Head of caudate nucleus (tissue), 42 donors: ENCODE measurements around the gene HOGA1.
A peak's percentile ranks its signal among the peaks of the same experiment; 100 is the strongest.
"Not testable (repeated sequence)": the region's sequence is repeated elsewhere in the genome, so short reads cannot be mapped to it uniquely, and the experiment has no call there.

ENCODE experiments used
- DNase-seq, 42 donors: peaks; one replicate each; pipeline versions ENCODE4 v3.0.0 to v3.0.0-alpha.2; 2020 to 2021; ENCODE audit warnings: mixed read lengths in 7 of 42
- intact Hi-C: fragments of 100-400 bp; cut with DNase I; formaldehyde crosslinking; loops from one replicate; pipeline ENCODE4 v1.15.0; 2022

HOGA1 gene

GRCh38 chr10:97632949-97633884 is 49.0 kb downstream of the HOGA1 start, which contains the start of gene MORN4:
TSS of gene MORN4 (minus strand) at chr10:97633500. CDS start at chr10:97619653, 13,847 bp downstream.
- DNase-seq: peak; percentile 93 to 98 (median 96)
- intact Hi-C loops: no loop called here

- peak in 6 of 42 donors; percentile 4 to 33 (median 8) for DNase-seq
- intact Hi-C loops: no loop called here
These were observed 49.7 kb downstream of the HOGA1 start for GRCh38 chr10:97633921-97634320.

GRCh38 chr10:97635577-97635976 is 51.4 kb downstream of the HOGA1 start:
- DNase-seq: no peak
- intact Hi-C loops: no loop called here

GRCh38 chr10:97639090-97639489 is 54.9 kb downstream of the HOGA1 start:
- intact Hi-C loops, DNase-seq: not testable (repeated sequence)

GRCh38 chr10:97640174-97640867 is 56.1 kb downstream of the HOGA1 start, which contains the start of gene PI4K2A:
TSS of gene PI4K2A (plus strand) at chr10:97640671. CDS start at chr10:97640743, 72 bp downstream.
- peak; percentile 98 to 100 (median 99) for DNase-seq
- intact Hi-C loops: no loop called here

GRCh38 chr10:97640868-97641811 is 57.0 kb downstream of the HOGA1 start:
- intact Hi-C loops: no loop called here
- DNase-seq: peak in 35 of 42 donors; percentile 3 to 61 (median 19)

- DNase-seq, intact Hi-C loops: not testable (repeated sequence)
These were observed 58.4 kb downstream of the HOGA1 start for GRCh38 chr10:97642471-97643159.

GRCh38 chr10:97643441-97643985 is 59.3 kb downstream of the HOGA1 start:
- no peak for DNase-seq

GRCh38 chr10:97644936-97645335 is 60.7 kb downstream of the HOGA1 start:
- no peak for DNase-seq
- intact Hi-C loops: no loop called here

More at GRCh38 chr10:97643441-97643985, 59.3 kb downstream of the HOGA1 start:
- intact Hi-C loops: no loop called here

- intact Hi-C loops: no loop called here
- no peak for DNase-seq
These were observed 63.4 kb downstream of the HOGA1 start for GRCh38 chr10:97647556-97647955.

- peak in 12 of 42 donors; percentile 11 to 65 (median 34) for DNase-seq
These were observed 64.6 kb downstream of the HOGA1 start for GRCh38 chr10:97648562-97649404.

GRCh38 chr10:97649405-97649750 is 65.2 kb downstream of the HOGA1 start:
- intact Hi-C loops, DNase-seq: not testable (repeated sequence)

More at GRCh38 chr10:97648562-97649404, 64.6 kb downstream of the HOGA1 start:
- intact Hi-C loops: no loop called here

- intact Hi-C loops: no loop called here
These were observed 66.5 kb downstream of the HOGA1 start for GRCh38 chr10:97650726-97651125.

GRCh38 chr10:97651773-97652172 is 67.6 kb downstream of the HOGA1 start:
- DNase-seq: no peak
- intact Hi-C loops: no loop called here

More at GRCh38 chr10:97650726-97651125, 66.5 kb downstream of the HOGA1 start:
- no peak for DNase-seq

- DNase-seq: no peak
These were observed 72.6 kb downstream of the HOGA1 start for GRCh38 chr10:97656777-97657176.

GRCh38 chr10:97659589-97659988 is 75.4 kb downstream of the HOGA1 start:
- intact Hi-C loops: no loop called here
- DNase-seq: no peak

More at GRCh38 chr10:97656777-97657176, 72.6 kb downstream of the HOGA1 start:
- intact Hi-C loops: no loop called here
